Activated CD8-positive, alpha-beta memory T cell treated with anti-CD3 and anti-CD28 coated beads for 4 hours (primary cell): ENCODE results near the gene LTF.
"Not testable (repeated sequence)": the region's sequence is repeated elsewhere in the genome, so short reads cannot be mapped to it uniquely, and the experiment has no call there.

Experiments used
- DNase-seq, 2 donors: peaks; one replicate each; pipeline ENCODE4 v3.0.0-alpha.2; 2020; ENCODE audit warnings: low read depth in 2 of 2

The LTF gene

DNA sequence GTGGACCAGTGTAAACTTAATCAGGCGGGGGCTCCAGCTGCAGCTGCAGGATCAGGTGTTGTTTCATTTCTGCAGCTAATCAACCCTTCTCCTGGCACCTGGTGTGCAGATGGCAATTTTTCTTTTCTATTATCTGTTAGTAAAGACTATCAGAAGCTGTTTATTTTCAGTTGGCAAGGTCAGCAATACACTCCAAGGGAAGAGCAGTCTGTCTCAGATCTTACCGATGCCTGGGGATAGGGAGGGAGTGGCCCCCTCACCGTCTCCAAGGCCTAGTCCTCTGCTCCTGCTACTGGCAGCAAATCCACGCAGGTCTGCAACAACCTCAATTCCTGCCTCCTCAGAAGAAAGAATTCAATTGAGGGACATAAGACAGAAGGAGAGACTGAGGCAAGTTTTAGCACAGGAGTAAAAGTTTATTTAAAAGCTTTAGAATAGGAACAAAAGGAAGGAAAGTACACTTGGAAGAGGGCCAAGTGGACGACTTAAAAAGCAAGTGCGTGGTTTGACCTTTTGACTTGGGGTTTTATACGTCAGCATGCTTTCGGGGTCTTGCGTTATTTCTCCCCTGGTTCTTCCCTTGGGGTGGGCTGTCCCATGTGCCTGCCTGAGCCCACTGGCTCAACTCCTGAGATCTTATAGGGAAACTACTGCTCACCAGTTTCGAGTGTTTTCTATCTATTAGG is 48.4 kb downstream of the LTF start:
- DNase-seq: no peak

DNA sequence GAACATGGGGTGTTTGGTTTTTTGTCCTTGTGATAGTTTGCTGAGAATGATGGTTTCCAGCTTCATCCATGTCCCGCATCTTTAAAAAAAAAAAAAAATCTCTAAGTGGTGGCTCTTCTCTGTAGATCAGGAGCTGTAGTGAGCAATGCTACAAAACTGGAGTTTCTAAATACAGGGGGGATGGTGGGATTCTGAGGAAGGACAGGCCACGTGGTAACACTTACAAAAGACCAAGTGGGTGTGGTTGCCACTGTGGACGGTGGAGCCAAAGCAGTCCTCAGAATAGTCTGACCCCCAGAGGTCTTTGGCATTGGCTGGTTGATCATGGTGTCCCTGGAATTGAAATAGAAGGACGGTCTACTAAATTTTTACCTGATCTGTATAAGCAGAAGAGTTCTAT is 50.0 kb downstream of the LTF start:
- no peak for DNase-seq

DNA sequence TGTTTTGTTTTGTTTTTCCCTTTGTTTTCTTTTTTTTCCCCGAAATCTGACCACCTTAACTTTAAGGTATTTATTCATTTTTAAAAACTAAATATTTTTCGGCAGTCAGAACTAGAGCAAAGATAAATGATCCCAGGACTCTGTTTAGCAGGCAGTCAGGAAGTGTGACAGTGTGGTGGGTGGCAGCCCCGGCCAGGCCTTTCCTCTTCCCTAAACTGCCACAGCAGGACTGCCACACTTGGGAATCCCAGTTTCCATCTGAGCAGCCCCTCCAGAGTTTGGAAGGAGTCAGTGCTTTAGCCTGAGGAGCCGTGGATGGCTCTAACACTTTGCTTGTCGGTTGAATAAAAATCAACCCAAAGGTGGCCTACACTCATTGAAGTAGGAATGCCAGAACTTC is 50.8 kb downstream of the LTF start:
- no peak for DNase-seq

DNA sequence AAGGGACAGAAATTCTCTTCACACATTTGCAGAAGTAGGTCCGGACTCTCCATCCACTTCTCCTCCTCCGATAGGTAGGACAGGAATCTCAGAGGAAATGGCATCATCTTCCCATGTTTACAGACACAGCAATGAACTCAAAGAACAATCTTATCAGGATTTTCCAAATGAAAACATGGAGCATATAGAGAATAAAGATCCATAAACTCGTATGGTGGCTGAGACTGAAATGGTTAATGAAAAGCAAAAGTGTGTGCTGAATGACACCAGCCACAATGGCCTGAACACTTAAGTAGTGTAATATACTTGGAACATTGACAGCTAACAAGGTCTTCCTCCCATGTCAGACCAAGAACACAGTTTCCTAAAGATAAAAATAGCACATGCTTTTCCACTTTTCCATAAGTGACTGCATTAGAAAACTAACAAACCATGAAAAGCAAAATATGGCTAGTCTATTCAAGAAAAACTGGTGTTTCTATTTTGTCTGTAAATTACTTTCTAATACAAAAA is 51.9 kb downstream of the LTF start:
- DNase-seq: no peak

GRCh38 chr3:46411271-46411670 is 53.4 kb downstream of the LTF start:
- DNase-seq: no peak

DNA sequence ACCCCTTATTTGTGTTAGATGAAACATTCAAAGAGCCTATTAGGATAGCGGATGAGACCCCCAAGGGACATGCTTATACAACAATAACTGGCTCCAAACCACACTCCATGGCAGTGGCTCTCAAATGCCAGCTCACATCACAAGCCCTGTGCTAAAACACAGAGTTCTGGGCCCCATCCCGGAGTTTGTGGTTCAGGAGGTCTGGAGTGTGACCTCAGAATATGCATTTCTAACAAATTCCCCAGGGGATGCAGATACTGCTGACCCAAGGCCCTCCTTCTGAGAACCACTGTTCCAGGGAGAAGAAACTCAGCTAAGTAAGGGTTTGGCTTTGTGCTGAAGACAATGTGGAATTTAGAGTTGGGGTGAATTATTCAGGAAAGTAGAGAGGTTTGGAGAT is 54.0 kb downstream of the LTF start:
- DNase-seq: no peak

DNA sequence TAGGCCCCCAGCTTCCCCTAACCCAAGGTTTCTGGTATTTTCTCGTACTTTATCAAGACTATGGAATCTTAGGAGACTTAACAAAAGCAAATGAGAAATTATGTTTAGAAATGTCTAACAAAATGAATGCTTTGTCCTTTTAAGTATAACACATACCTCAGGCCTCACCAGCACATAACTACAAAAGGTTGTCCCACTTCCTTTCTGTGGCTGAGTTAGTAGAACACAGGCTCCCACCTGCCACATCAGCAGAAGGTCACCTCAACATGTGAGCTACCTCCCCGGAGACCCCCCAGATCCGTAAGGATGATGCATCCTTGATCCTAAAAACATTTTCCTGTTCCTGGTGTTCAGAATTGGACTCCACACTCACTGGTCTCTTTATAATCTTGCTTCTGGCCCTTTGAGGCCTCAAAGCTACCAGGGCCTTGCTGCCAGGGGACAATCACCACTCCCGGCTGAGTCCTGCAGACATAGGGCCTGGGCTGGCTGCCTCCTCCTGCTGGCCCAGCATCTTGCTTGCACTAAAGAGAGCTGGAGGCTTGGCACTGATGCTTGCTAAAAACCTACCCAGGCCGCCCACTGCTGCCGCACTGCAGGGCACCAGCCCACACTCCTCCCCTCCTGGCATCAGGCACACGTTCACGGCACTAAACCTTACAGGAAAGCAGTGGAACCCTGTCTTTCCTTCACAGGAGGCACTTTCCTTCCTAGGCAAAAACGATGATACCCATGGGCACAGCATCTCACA is 54.8 kb downstream of the LTF start:
- no peak for DNase-seq

- DNase-seq: no peak
Observed at GRCh38 chr3:46408853-46409252, 55.9 kb downstream of the LTF start.

- DNase-seq: no peak
Observed at GRCh38 chr3:46407970-46408369, 56.7 kb downstream of the LTF start.

DNA sequence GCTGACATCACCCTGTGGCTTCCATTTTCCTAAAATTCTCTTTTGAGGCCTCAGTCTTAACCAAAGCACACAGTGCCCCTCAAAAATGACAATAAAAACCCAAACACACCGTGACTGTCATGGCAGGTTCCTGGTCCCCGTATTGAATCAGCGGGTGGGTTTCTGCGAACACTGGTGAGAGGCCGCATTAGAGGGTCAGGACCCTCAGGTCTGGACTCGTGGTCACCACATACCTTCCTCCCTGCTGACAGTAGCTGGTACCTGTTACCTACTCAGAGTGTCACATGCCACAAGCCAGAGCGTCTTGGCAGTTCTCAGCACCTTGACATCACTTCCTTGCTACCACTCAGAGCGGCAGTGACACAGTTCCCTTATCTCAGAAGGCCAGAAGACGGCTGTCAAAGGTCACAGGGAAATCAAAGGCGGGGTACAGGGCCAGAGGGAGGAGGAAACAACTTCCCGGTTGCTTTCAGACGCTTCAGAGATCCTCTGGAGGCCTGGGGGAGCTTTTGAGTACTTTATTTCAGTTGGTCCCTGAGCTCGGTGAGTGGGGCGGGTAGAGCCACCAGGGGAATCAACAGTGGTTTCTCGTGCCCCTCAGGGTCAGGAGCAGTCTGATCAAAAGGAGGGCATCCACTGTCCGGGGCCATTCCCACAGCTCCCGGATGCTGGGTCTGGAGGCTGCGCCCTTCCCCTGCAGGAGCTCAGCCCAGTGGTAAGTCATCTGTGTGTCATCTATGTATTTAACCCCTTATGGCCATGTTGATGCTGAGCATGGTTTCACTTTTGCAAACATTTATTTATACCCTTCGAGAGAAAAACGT is 57.7 kb downstream of the LTF start, which contains the start of the genes CCR5AS and CCRL2:
Gene CCR5AS (minus strand): TSS at position 279 of the 824 bp plus-strand sequence.
Gene CCRL2 (plus strand): TSS at position 472 of the 824 bp plus-strand sequence. CDS start 821 bp downstream, outside the sequence.
- peak in 1 of 2 donors; percentile 14 for DNase-seq

DNA sequence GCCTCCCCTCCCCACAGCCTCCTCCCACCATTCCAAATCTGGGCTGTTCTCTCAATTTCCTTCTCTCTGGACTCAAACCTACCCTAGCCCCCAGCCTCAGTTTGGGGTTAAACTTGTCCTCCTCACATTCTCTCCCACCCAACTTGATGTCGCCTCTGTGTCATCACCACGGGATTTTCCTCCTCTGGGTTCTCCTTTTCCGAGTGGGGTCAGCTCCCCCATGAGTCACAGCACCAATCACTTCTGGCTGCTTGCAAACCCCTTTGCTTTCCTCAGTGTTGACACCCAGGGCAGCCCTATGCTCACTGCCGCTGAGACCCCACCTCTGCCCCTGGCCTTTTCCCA is 58.3 kb downstream of the LTF start:
- no peak for DNase-seq

DNA sequence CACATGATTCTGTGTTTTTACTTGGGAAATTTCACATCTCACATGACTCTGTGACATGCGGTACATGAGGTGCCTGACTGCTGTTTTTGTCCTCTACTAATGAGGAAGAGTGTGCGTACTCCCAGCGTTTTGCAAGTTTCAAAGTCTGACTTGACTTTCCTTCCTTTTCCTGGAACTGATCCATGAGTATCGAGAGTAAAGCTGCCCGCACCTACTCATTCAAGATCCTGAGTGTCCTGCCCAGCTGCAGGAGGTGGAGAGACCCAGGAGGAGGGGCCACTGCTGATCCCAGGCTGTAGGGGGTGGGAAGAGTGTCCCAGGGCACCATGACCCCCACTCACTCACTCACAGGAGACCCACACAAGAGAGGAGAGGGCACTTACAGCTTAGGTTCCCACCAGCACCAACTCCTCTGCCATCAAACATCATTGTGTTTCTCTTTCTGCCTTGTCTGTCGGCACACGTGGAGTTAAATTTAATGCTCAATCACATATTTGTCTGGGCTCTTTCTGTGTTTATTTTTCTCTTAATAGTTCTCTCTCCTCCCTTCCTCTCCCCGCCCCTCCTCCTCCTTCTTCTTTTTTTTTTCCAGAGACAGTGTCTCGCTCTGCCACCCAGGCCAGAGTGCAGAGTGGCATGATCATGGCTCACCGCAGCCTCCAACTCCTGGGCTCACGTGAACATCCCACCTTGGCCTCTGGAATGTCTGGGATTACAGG is 59.2 kb downstream of the LTF start:
- no peak for DNase-seq

DNA sequence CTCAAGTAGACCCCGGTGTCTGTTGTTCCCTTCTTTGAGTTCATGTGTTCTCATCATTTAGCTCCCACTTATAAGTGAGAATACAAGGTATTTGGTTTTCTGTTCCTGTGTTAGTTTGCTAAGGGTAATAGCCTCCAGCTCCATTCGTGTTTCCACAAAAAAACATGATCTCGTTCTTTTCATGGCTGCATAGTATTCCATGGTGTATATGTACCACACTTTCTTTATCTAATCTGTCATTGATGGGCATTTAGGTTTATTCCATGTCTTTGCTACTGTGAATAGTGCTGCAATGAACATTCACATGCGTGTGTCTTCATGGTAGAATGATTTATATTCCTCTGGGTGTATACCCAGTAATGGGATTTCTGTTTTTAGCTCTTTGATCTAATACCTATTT is 61.8 kb downstream of the LTF start:
- DNase-seq: not testable (repeated sequence)

- no peak for DNase-seq
Observed at GRCh38 chr3:46401579-46401978, 63.1 kb downstream of the LTF start.

- no peak for DNase-seq
Observed at GRCh38 chr3:46400846-46401245, 63.9 kb downstream of the LTF start.

DNA sequence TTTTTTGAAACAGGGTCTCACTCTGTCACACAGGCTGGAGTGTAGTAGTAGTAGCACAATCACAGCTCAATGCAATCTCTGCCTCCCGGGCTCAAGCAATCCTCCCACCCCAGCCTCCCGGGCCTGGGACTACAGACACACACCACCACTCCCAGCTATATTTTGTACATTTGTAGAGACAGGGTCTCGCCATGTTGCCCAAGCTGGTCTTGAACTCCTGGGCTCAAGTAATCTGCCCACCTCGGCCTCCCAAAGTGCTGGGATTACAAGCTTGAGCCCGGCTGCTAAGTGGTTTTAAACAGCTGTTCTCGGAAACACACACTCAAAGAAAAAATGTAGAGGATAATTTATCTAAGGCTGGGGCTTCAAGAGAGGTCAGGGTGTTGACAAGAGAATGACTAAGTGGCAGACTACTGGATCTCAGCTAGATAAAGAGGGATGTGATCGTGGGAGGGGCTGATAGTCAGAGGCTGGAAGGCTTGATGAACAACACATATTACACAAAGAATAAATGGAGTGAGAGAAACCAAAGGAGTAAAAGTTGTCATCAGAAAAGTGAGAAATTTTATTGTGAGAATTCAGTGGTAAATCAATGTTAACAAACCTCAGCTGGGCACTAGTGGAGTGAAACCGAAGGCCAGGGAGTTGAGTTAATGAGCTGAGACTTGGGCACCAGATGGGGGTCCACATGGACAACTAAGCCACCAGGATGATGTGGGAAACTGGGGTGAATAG is 64.5 kb downstream of the LTF start:
- no peak for DNase-seq

DNA sequence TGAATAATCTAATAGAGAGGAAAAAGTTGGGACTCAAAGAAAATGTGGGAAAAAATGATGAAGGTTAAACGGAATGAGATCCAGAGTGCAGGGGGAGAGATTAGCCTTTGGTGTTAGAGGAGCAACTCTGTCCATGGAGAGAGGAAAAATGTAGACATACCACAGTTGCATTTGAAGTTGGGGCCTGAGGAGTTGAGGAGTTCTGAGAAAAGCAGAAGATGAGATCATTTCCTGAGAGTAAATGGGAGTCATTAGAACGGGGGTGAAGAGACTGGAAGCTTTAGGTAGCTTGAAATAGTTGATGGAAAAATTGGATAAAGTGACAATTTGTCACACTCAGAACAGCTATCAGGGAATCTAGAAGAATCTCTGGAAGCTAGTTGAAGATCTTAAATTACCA is 65.1 kb downstream of the LTF start:
- DNase-seq: no peak

- no peak for DNase-seq
Observed at GRCh38 chr3:46399098-46399497, 65.6 kb downstream of the LTF start.

DNA sequence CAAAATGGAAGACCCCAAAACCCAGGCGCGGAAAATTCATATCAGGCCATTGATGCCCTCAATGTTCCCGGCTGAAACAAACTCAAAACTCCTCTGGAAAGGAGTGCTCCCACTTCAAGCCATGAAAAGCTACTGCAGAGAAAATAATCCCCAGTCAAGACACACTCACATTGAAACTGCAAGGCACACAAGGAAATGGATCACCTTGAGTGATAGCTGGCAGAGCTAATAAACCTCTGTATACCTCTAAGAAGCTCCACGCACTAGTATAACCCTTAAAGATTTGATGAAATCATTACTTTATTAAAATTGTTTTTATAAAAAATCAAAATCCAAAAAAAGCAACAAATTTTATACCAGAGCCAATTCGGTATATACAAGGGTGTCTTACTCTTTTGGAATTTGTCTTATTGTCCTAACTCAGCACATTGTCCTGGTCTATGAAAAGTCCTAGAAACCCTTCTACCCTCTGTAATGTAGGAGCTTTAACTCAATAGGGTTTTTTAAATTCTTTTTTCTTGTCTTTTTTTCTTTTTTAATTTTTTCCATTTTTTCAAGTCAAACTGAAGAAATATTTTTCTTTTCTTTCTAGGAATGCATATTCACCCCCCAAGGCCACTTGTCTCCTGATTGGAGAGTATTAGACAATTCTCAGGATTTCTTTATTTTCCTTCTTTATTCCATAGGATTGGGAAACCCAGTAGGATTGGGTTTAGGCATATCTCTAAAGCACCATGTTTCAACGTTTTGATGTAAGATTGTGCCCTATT is 66.3 kb downstream of the LTF start:
- DNase-seq: no peak

GRCh38 chr3:46397111-46397510 is 67.6 kb downstream of the LTF start:
- no peak for DNase-seq
